Measurements from ENCODE around the gene GNG2. TPM values are rescaled to one million over a fixed set of nuclear protein-coding genes. Genes with fewer than 3 reads are reported as not detected.

Gene GNG2
- total RNA-seq, 2 donors from 2014 or later, result 5.9 to 6.3 TPM

DNA sequence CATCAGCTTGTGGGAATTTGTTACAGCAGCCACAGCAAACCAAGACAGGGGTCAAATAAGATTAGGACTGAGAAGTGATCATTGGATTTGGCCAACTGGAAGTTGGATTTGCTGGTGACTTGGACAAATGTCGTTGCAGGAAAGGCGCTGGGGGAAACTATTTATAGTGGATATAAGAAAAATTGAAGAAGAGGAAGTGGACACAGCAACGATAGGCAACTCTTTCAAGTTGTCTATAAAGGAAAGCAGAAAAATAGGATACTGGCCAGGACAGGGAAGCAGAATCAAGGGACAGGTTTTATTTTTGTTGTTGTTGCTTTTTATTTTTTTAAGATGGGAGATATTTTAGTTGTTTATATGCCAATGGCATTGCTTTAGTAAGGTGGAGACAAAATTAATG, 72.8 kb downstream of the GNG2 start:
- Histone ChIP-seq H3K27me3 (no peaks in the 10 kb centered on the region), H3K4me1 (no peaks in the 10 kb centered on the region), H3K4me3 (no peak overlapping the region), H3K27ac (no peak overlapping the region), H3K9me3 (no peaks in the 10 kb centered on the region), H3K36me3 (no peaks in the 10 kb centered on the region)
- no peak for TF ChIP-seq CTCF (IDR thresholded peaks at IDR 0.05)
- DNase-seq (ENCODE audit: low spot score), result no peak

GRCh38 chr14:51938137-51938536, 77.7 kb downstream of the GNG2 start:
- no peaks in the 10 kb centered on the region for H3K9me3 ChIP-seq
- no peaks in the 10 kb centered on the region for H3K4me1 ChIP-seq
- no peak overlapping the region for H3K27ac ChIP-seq
- no peak for TF ChIP-seq CTCF (IDR thresholded peaks at IDR 0.05)
- H3K27me3 ChIP-seq, result no peaks in the 10 kb centered on the region
- H3K36me3 ChIP-seq, result no peaks in the 10 kb centered on the region
- no peak for DNase-seq (ENCODE audit: low spot score)
- H3K4me3 ChIP-seq, result no peak overlapping the region

- no peak for TF ChIP-seq CTCF (IDR thresholded peaks at IDR 0.05)
- no peaks in the 10 kb centered on the region for H3K4me1 ChIP-seq
- DNase-seq (ENCODE audit: low spot score), result no peak
- H3K27ac ChIP-seq, result no peak overlapping the region
- H3K9me3 ChIP-seq, result no peaks in the 10 kb centered on the region
- no peaks in the 10 kb centered on the region for H3K36me3 ChIP-seq
- no peak overlapping the region for H3K4me3 ChIP-seq
- no peaks in the 10 kb centered on the region for H3K27me3 ChIP-seq
Observed at GRCh38 chr14:51938821-51939220, 78.4 kb downstream of the GNG2 start.

- H3K27ac ChIP-seq, result no peak overlapping the region
- TF ChIP-seq CTCF (IDR thresholded peaks at IDR 0.05), result no peak
- no peak for DNase-seq (ENCODE audit: low spot score)
- H3K4me3 ChIP-seq, result no peak overlapping the region
- no peaks in the 10 kb centered on the region for H3K36me3 ChIP-seq
- no peaks in the 10 kb centered on the region for H3K27me3 ChIP-seq
- H3K4me1 ChIP-seq, result no peaks in the 10 kb centered on the region
- H3K9me3 ChIP-seq, result no peaks in the 10 kb centered on the region
Observed at GRCh38 chr14:51939226-51939625, 78.8 kb downstream of the GNG2 start.

GRCh38 chr14:51939755-51940301, 79.4 kb downstream of the GNG2 start:
- DNase-seq (ENCODE audit: low spot score), result no peak
- H3K27ac ChIP-seq, result no peak overlapping the region
- TF ChIP-seq CTCF (IDR thresholded peaks at IDR 0.05), result no peak

GRCh38 chr14:51942971-51943370, 82.6 kb downstream of the GNG2 start:
- Histone ChIP-seq H3K27ac (no peak overlapping the region), H3K27me3 (no peaks in the 10 kb centered on the region), H3K36me3 (no peaks in the 10 kb centered on the region), H3K4me3 (no peak overlapping the region), H3K4me1 (no peaks in the 10 kb centered on the region), H3K9me3 (no peaks in the 10 kb centered on the region)
- TF ChIP-seq CTCF (IDR thresholded peaks at IDR 0.05), result no peak
- DNase-seq (ENCODE audit: low spot score), result no peak

More at GRCh38 chr14:51939755-51940301, 79.4 kb downstream of the GNG2 start:
- H3K27me3 ChIP-seq, result no peaks in the 10 kb centered on the region
- no peak overlapping the region for H3K4me3 ChIP-seq
- no peaks in the 10 kb centered on the region for H3K36me3 ChIP-seq
- no peaks in the 10 kb centered on the region for H3K9me3 ChIP-seq
- H3K4me1 ChIP-seq, result no peaks in the 10 kb centered on the region

All from right atrium auricular region (tissue), 2 donors.